HG02938 (cell line): ENCODE results near the gene FCN2.

Experiments
- ATAC-seq: cut with Tn5 transposase; IDR thresholded peaks from one replicate; pipeline ENCODE4 v1.9.1; 2021; ENCODE audit warnings: mild to moderate bottlenecking, moderate library complexity; ENCODE audit not compliant: unreplicated experiment

Gene FCN2

GRCh38 chr9:134928436-134929192 lies 48.0 kb downstream of the FCN2 start:
- ATAC-seq: no peak

- ATAC-seq: no peak
Observed at GRCh38 chr9:134929193-134930158, 48.9 kb downstream of the FCN2 start.

GRCh38 chr9:134930398-134930797 lies 49.8 kb downstream of the FCN2 start:
- ATAC-seq: peak; percentile 55

- no peak for ATAC-seq
Observed at GRCh38 chr9:134932171-134932570, 51.6 kb downstream of the FCN2 start.

- no peak for ATAC-seq
Observed at GRCh38 chr9:134932606-134933005, 52.0 kb downstream of the FCN2 start.

- no peak for ATAC-seq
Observed at GRCh38 chr9:134933076-134933659, 52.6 kb downstream of the FCN2 start.

GRCh38 chr9:134935056-134935640 lies 54.5 kb downstream of the FCN2 start:
- no peak for ATAC-seq

GRCh38 chr9:134935701-134936345 lies 55.2 kb downstream of the FCN2 start:
- no peak for ATAC-seq

GRCh38 chr9:134936346-134937163 lies 55.9 kb downstream of the FCN2 start:
- peak; percentile 50 for ATAC-seq
